H9 (cell line): ENCODE results near the gene SRPX. TPM values are rescaled to one million over a fixed set of nuclear protein-coding genes. Genes with fewer than 3 reads are reported as not detected.

Experiments used
- DNase-seq: peaks from one replicate; pipeline ENCODE4 v3.0.0-alpha.2; 2017
- H2AFZ ChIP-seq: one replicate; pipeline ENCODE4 v1.6.1; 2013; ENCODE audit warnings: mild to moderate bottlenecking, low read length, control low read depth, moderate library complexity
- H2AK5ac ChIP-seq: 2 replicates; pipeline ENCODE4 v1.6.1; 2013; ENCODE audit warnings: low read length, control low read depth, mixed read lengths; ENCODE audit not compliant: insufficient read length
- H2BK120ac ChIP-seq: one replicate; pipeline ENCODE4 v1.6.1; 2013; ENCODE audit warnings: low read depth, mild to moderate bottlenecking, low read length, control low read depth, inconsistent platforms; ENCODE audit not compliant: poor library complexity, severe bottlenecking
- H2BK12ac ChIP-seq: 2 replicates; pipeline ENCODE4 v1.6.1; 2013; ENCODE audit warnings: low read length, control low read depth, mixed read lengths, low read depth; ENCODE audit not compliant: insufficient read length
- H2BK15ac ChIP-seq: 2 replicates; pipeline ENCODE4 v1.6.1; 2013; ENCODE audit warnings: low read depth, low read length, control low read depth
- H2BK20ac ChIP-seq: one replicate; pipeline ENCODE4 v1.6.1; 2013; ENCODE audit warnings: low read depth, mild to moderate bottlenecking, low read length, control low read depth, inconsistent platforms; ENCODE audit not compliant: poor library complexity, severe bottlenecking
- H2BK5ac ChIP-seq: 2 replicates; pipeline ENCODE4 v1.6.1; 2013; ENCODE audit warnings: low read length, control low read depth, mixed read lengths; ENCODE audit not compliant: insufficient read length
- H3K14ac ChIP-seq: 2 replicates; pipeline ENCODE4 v1.6.1; 2013; ENCODE audit warnings: low read length, control low read depth; ENCODE audit not compliant: insufficient read depth
- H3K18ac ChIP-seq: 2 replicates; pipeline ENCODE4 v1.6.1; 2013; ENCODE audit warnings: low read depth, mild to moderate bottlenecking, mixed read lengths, low read length, control low read depth; ENCODE audit not compliant: insufficient read length
- H3K23ac ChIP-seq: 2 replicates; pipeline ENCODE4 v1.6.1; 2013; ENCODE audit warnings: low read length, control low read depth, mixed read lengths, low read depth; ENCODE audit not compliant: insufficient read length
- H3K23me2 ChIP-seq: 2 replicates; pipeline ENCODE4 v1.6.1; 2013; ENCODE audit warnings: low read depth, mild to moderate bottlenecking, mixed read lengths, low read length, control low read depth; ENCODE audit not compliant: insufficient read length, poor library complexity, severe bottlenecking
- H3K27ac ChIP-seq: 2 replicates; pipeline ENCODE4 v1.5.1; 2013; ENCODE audit warnings: low read length, control low read depth, mixed read lengths, low read depth; ENCODE audit not compliant: insufficient read length
- H3K27me3 ChIP-seq: 2 replicates; pipeline ENCODE4 v1.6.1; 2013; ENCODE audit warnings: low read length, control low read depth, inconsistent platforms; ENCODE audit not compliant: insufficient read depth
- H3K4ac ChIP-seq: 2 replicates; pipeline ENCODE4 v1.6.1; 2013; ENCODE audit warnings: low read depth, mild to moderate bottlenecking, control low read depth, inconsistent platforms, low read length, moderate library complexity
- H3K4me1 ChIP-seq: 2 replicates; pipeline ENCODE4 v1.6.1; 2013; ENCODE audit warnings: low read length, control low read depth, inconsistent platforms; ENCODE audit not compliant: insufficient read depth
- H3K4me2 ChIP-seq: 2 replicates; pipeline ENCODE4 v1.6.1; 2013; ENCODE audit warnings: low read length, control low read depth, mixed read lengths; ENCODE audit not compliant: insufficient read length, insufficient read depth
- H3K56ac ChIP-seq: 2 replicates; pipeline ENCODE4 v1.6.1; 2013; ENCODE audit warnings: low read depth, mild to moderate bottlenecking, mixed read lengths, low read length, control low read depth; ENCODE audit not compliant: insufficient read length
- H3K79me1 ChIP-seq: 2 replicates; pipeline ENCODE4 v1.6.1; 2013; ENCODE audit warnings: low read depth, mild to moderate bottlenecking, moderate library complexity, low read length, control low read depth, inconsistent platforms; ENCODE audit not compliant: insufficient read depth, poor library complexity, severe bottlenecking
- H3K79me2 ChIP-seq: 2 replicates; pipeline ENCODE4 v1.6.1; 2013; ENCODE audit warnings: low read length, control low read depth, inconsistent platforms; ENCODE audit not compliant: insufficient read depth
- H3K9ac ChIP-seq: 2 replicates; pipeline ENCODE4 v1.6.1; 2013; ENCODE audit warnings: low read length, control low read depth, mixed read lengths; ENCODE audit not compliant: insufficient read length; ENCODE audit errors: extremely low read depth
- H3K9me3 ChIP-seq: one replicate; pipeline ENCODE4 v1.6.1; 2013; ENCODE audit warnings: low read depth, low read length, inconsistent platforms; ENCODE audit not compliant: control insufficient read depth
- H3T11ph ChIP-seq: one replicate; pipeline ENCODE4 v1.6.1; 2013; ENCODE audit warnings: mild to moderate bottlenecking, low read length, control low read depth, inconsistent platforms
- H4K20me1 ChIP-seq: one replicate; pipeline ENCODE4 v1.6.1; 2013; ENCODE audit not compliant: control insufficient read depth, insufficient read length, insufficient read depth
- H4K5ac ChIP-seq: 2 replicates; pipeline ENCODE4 v1.6.1; 2013; ENCODE audit warnings: low read depth, mild to moderate bottlenecking, mixed read lengths, low read length, control low read depth; ENCODE audit not compliant: insufficient read length
- H4K8ac ChIP-seq: replicated peaks from 2 replicates; pipeline ENCODE4 v1.6.1; 2013; ENCODE audit warnings: low read length, control low read depth, mixed read lengths, low read depth; ENCODE audit not compliant: insufficient read length
- H4K91ac ChIP-seq: 2 replicates; pipeline ENCODE4 v1.6.1; 2013; ENCODE audit warnings: low read depth, mild to moderate bottlenecking, moderate library complexity, mixed read lengths, low read length, control low read depth; ENCODE audit not compliant: insufficient read length
- H3K27ac Mint-ChIP-seq, 3 experiments: 2 replicates in 2 of 3; 3 replicates in 1 of 3; pipeline ENCODE4 v1.8.0; 2020 to 2021; ENCODE audit warnings: mixed read lengths in 3 of 3, mild to moderate bottlenecking in 1 of 3, moderate library complexity in 1 of 3
- H3K27me3 Mint-ChIP-seq: 2 replicates; pipeline ENCODE4 v1.8.0; 2021; ENCODE audit warnings: low read depth, mild to moderate bottlenecking, moderate library complexity, mixed read lengths
- H3K36me3 Mint-ChIP-seq, 3 experiments: 2 replicates in 2 of 3; 3 replicates in 1 of 3; pipeline ENCODE4 v1.8.0; 2020 to 2021; ENCODE audit warnings: low read depth in 3 of 3, mixed read lengths in 3 of 3; ENCODE audit not compliant: insufficient read depth in 1 of 3
- H3K4me1 Mint-ChIP-seq, 2 experiments: 2 replicates each; pipeline ENCODE4 v1.8.0; 2020; ENCODE audit warnings: mixed read lengths in 2 of 2
- H3K4me3 Mint-ChIP-seq, 2 experiments: 2 replicates in 1 of 2; 3 replicates in 1 of 2; pipeline ENCODE4 v1.8.0; 2020 to 2021; ENCODE audit warnings: mild to moderate bottlenecking in 2 of 2, mixed read lengths in 2 of 2, moderate library complexity in 1 of 2
- H3K9me3 Mint-ChIP-seq, 2 experiments: 2 replicates in 1 of 2; 3 replicates in 1 of 2; pipeline ENCODE4 v1.8.0; 2020; ENCODE audit warnings: mild to moderate bottlenecking in 2 of 2, mixed read lengths in 2 of 2, moderate library complexity in 1 of 2
- WGBS: extraction: QIAGEN DNeasy Blood & Tissue Kit; methylation state at CpG from one replicate; pipeline ENCODE4 v1.1.7; 2013; ENCODE audit warnings: missing lambda C conversion rate, low lambda C conversion rate, mixed read lengths; ENCODE audit not compliant: insufficient read length; ENCODE audit errors: extremely low coverage; 5-methylcytosine and 5-hydroxymethylcytosine counted together
- total RNA-seq: library from RNA; stranded (reverse); gene quantifications from 2 replicates; pipeline ENCODE4 v1.2.1, GENCODE V29; 2021
- TF ChIP-seq, protein P1 (sequence below): fragments of 200-600 bp; sonication (generic); conservative IDR thresholded peaks from 3 replicates; pipeline ENCODE4 v1.8.0; 2021; ENCODE audit warnings: antibody characterized with exemption, mild to moderate bottlenecking

The SRPX gene
- total RNA-seq, 1 experiment from 2014 or later = 2.8 TPM

DNA sequence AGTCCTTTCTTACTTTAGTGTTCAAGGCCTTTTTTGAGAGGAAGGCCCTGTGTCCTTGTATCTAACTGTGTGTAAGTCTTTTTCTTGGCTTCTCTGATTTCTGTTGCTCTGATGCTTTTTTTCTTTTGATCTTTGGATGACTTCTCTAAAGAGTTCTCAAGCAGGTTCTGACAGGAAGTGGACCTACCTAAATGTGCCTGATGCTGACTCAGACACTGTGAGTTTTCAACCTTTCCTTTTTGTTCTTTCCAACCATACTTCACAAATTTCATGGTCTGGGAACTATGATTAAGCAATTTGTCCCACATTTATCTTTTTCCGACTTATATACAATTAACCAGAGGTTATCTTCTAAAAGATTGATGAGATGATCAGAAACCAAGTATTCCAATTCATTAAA is 117.8 kb downstream of the SRPX start:
- no peak overlapping the region for H4K5ac ChIP-seq
- no peak overlapping the region for H4K91ac ChIP-seq
- H3K79me1 ChIP-seq = no peaks in the 10 kb centered on the region
- no peaks in the 10 kb centered on the region for H3K27me3 Mint-ChIP-seq
- H2AK5ac ChIP-seq = no peak overlapping the region
- H3K36me3 Mint-ChIP-seq = peaks cover 0 to 3% (median 0%) of the 10 kb centered on the region in 3 experiments; a peak in 2 of 7 replicates
- TF ChIP-seq, protein P1, sequence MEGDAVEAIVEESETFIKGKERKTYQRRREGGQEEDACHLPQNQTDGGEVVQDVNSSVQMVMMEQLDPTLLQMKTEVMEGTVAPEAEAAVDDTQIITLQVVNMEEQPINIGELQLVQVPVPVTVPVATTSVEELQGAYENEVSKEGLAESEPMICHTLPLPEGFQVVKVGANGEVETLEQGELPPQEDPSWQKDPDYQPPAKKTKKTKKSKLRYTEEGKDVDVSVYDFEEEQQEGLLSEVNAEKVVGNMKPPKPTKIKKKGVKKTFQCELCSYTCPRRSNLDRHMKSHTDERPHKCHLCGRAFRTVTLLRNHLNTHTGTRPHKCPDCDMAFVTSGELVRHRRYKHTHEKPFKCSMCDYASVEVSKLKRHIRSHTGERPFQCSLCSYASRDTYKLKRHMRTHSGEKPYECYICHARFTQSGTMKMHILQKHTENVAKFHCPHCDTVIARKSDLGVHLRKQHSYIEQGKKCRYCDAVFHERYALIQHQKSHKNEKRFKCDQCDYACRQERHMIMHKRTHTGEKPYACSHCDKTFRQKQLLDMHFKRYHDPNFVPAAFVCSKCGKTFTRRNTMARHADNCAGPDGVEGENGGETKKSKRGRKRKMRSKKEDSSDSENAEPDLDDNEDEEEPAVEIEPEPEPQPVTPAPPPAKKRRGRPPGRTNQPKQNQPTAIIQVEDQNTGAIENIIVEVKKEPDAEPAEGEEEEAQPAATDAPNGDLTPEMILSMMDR = no peak
- no peak overlapping the region for H3K27ac ChIP-seq
- no peak overlapping the region for H2BK5ac ChIP-seq
- no peak overlapping the region for H3T11ph ChIP-seq
- peaks cover 3% of the 10 kb centered on the region in 2 experiments; a peak in 2 of 4 replicates for H3K4me1 Mint-ChIP-seq
- no peaks in the 10 kb centered on the region for H3K23me2 ChIP-seq
- no peak overlapping the region for H2BK120ac ChIP-seq
- no peak overlapping the region for H3K23ac ChIP-seq
- H3K9me3 ChIP-seq = no peaks in the 10 kb centered on the region
- WGBS = no CpG with 5 or more reads among the region's 1 CpG
- H3K27me3 ChIP-seq = no peaks in the 10 kb centered on the region
- no peak overlapping the region for H2BK15ac ChIP-seq
- DNase-seq = no peak
- no peak overlapping the region for H2AFZ ChIP-seq
- no peak overlapping the region for H3K56ac ChIP-seq
- H3K4me1 ChIP-seq = no peaks in the 10 kb centered on the region
- H3K18ac ChIP-seq = no peak overlapping the region
- H2BK12ac ChIP-seq = no peak overlapping the region
- peaks cover 63 to 65% of the 10 kb centered on the region in 2 experiments for H3K9me3 Mint-ChIP-seq
- H3K79me2 ChIP-seq = no peaks in the 10 kb centered on the region
- H3K4me2 ChIP-seq = no peak overlapping the region
- no peak overlapping the region for H3K27ac Mint-ChIP-seq
- H3K4ac ChIP-seq = no peak overlapping the region
- no peak overlapping the region for H3K14ac ChIP-seq
- no peak overlapping the region for H3K9ac ChIP-seq
- H4K20me1 ChIP-seq = no peaks in the 10 kb centered on the region
- H3K4me3 Mint-ChIP-seq = no peak overlapping the region
- no peak overlapping the region for H2BK20ac ChIP-seq
- H4K8ac ChIP-seq = no peak overlapping the region
